Measurements from ENCODE around the gene ATF4. TPM values are rescaled to one million over a fixed set of nuclear protein-coding genes. Genes with fewer than 3 reads are reported as not detected.

The ATF4 gene
- total RNA-seq, 6 donors from 2014 or later: 255 to 402 (median 364) TPM

- Histone ChIP-seq H3K27me3 (peaks cover 0 to 31% (median 19%) of the 10 kb centered on the region in 4 donors), H3K4me1 (peaks cover 8 to 17% (median 9%) of the 10 kb centered on the region in 4 donors), H3K27ac (no peak overlapping the region), H3K36me3 (no peaks in the 10 kb centered on the region), H3K9me3 (no peaks in the 10 kb centered on the region), H3K4me3 (no peak overlapping the region)
- ATAC-seq (ENCODE audit: low FRiP score in 2 of 2) (no peak), DNase-seq (no peak)
- 21 to 58% methylated on average over 2 to 3 of the region's 3 CpGs for WGBS, 2 donors
- no peak for TF ChIP-seq POLR2AphosphoS5 (IDR thresholded peaks at IDR 0.05)
- no peak for TF ChIP-seq EP300 (IDR thresholded peaks at IDR 0.05)
- no peak for TF ChIP-seq POLR2A (IDR thresholded peaks at IDR 0.05)
- TF ChIP-seq CTCF (IDR thresholded peaks at IDR 0.05): no peak
These were observed 33.8 kb downstream of the ATF4 start for GRCh38 chr22:39554151-39554550.

GRCh38 chr22:39556970-39557841, 36.8 kb downstream of the ATF4 start:
- peak in 1 of 2 donors; percentile 82 for DNase-seq
- H3K9me3 ChIP-seq: no peaks in the 10 kb centered on the region
- H3K4me3 ChIP-seq: peak overlapping the region in 3 of 4 donors; percentile 16 to 25 (median 18)
- H3K27me3 ChIP-seq: peaks cover 0 to 35% (median 19%) of the 10 kb centered on the region in 4 donors
- H3K4me1 ChIP-seq: peaks cover 8 to 17% (median 9%) of the 10 kb centered on the region in 4 donors
- no peak for ATAC-seq (ENCODE audit: low FRiP score in 2 of 2)
- no peak overlapping the region for H3K27ac ChIP-seq
- no peaks in the 10 kb centered on the region for H3K36me3 ChIP-seq
- TF ChIP-seq POLR2A (IDR thresholded peaks at IDR 0.05) (no peak), CTCF (IDR thresholded peaks at IDR 0.05) (no peak), EP300 (IDR thresholded peaks at IDR 0.05) (no peak), POLR2AphosphoS5 (IDR thresholded peaks at IDR 0.05) (no peak)
- 15 to 27% methylated on average over 7 to 35 of the region's 72 CpGs for WGBS, 2 donors

GRCh38 chr22:39558254-39558727, 37.9 kb downstream of the ATF4 start:
- peaks cover 8 to 17% (median 9%) of the 10 kb centered on the region in 4 donors for H3K4me1 ChIP-seq
- ATAC-seq (ENCODE audit: low FRiP score in 2 of 2): no peak
- peaks cover 0 to 35% (median 19%) of the 10 kb centered on the region in 4 donors for H3K27me3 ChIP-seq
- H3K9me3 ChIP-seq: no peaks in the 10 kb centered on the region
- 6 to 9% methylated on average over 6 to 24 of the region's 34 CpGs for WGBS, 2 donors
- DNase-seq: peak in 1 of 2 donors; percentile 78
- H3K27ac ChIP-seq: no peak overlapping the region
- no peaks in the 10 kb centered on the region for H3K36me3 ChIP-seq
- TF ChIP-seq EP300 (IDR thresholded peaks at IDR 0.05): no peak
- TF ChIP-seq CTCF (IDR thresholded peaks at IDR 0.05): no peak
- TF ChIP-seq POLR2A (IDR thresholded peaks at IDR 0.05): no peak
- H3K4me3 ChIP-seq: peak overlapping the region in 1 of 4 donors; percentile 16

GRCh38 chr22:39558950-39559349, 38.6 kb downstream of the ATF4 start:
- no peak for DNase-seq
- 88 to 100% methylated on average over 6 to 10 of the region's 14 CpGs for WGBS, 2 donors
- Histone ChIP-seq H3K9me3 (no peaks in the 10 kb centered on the region), H3K27me3 (peaks cover 0 to 35% (median 19%) of the 10 kb centered on the region in 4 donors), H3K27ac (no peak overlapping the region), H3K36me3 (no peaks in the 10 kb centered on the region), H3K4me3 (no peak overlapping the region), H3K4me1 (peaks cover 8 to 17% (median 9%) of the 10 kb centered on the region in 4 donors)
- peak in 1 of 2 donors; percentile 2 for ATAC-seq (ENCODE audit: low FRiP score in 2 of 2)
- TF ChIP-seq POLR2AphosphoS5 (IDR thresholded peaks at IDR 0.05) (no peak), CTCF (IDR thresholded peaks at IDR 0.05) (no peak), EP300 (IDR thresholded peaks at IDR 0.05) (no peak), POLR2A (IDR thresholded peaks at IDR 0.05) (no peak)
